Panc1 (cell line): ENCODE results near the gene ACOT12.

Experiments
- POLR2AphosphoS5 ChIP-seq: IDR thresholded peaks from 2 replicates; pipeline ENCODE4 v1.6.1; 2012; ENCODE audit warnings: mild to moderate bottlenecking, low read depth, low read length, moderate library complexity
- SIN3A ChIP-seq: IDR thresholded peaks from 2 replicates; pipeline ENCODE4 v1.6.1; 2012; ENCODE audit warnings: low read depth, mild to moderate bottlenecking, low read length, moderate library complexity, borderline replicate concordance; ENCODE audit not compliant: insufficient read depth
- TCF7L2 ChIP-seq: IDR thresholded peaks from 2 replicates; pipeline ENCODE4 v1.6.1; 2011; ENCODE audit warnings: mild to moderate bottlenecking, low read depth, low read length, inconsistent platforms
- TF ChIP-seq, protein P1 (sequence below): fragments of 450-650 bp; IDR thresholded peaks from 2 replicates; pipeline ENCODE4 v1.5.1; 2017; ENCODE audit warnings: mild to moderate bottlenecking
- TF ChIP-seq, protein P2 (sequence below), 2 experiments: IDR thresholded peaks; 2 replicates each; pipeline ENCODE4 v1.6.1; 2011 to 2012; ENCODE audit warnings: low read depth in 2 of 2, control low read depth in 1 of 2, low read length in 1 of 2, mild to moderate bottlenecking in 1 of 2, moderate library complexity in 1 of 2; ENCODE audit not compliant: insufficient read depth in 1 of 2

DNA sequence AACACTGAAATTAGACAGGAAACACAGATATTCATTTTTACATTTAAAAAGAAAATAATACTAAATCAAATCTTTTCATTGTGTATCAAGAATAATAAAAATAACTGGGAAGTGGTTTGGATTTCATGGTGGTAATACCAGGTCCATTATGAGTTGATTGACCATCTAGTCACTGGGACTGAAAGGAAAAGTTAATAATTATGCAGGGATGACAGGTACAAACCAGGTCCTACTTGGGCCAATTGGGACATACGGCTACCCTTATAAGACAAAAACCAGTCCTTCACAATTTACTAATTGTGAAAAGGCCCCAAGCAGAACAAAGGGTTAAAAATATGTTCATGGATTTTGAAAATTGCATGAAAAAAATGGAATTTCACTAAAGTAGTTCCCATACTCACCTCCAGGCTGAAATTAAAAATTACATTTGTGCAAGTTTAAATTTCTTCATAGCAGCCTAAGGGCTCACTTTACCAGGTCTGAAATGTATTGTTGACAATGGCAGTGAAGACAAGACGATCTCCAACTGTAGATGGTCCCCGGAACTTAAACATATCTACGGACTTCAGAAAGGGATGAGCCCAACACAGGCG, 48.4 kb downstream of the ACOT12 start:
- TF ChIP-seq, protein P1, sequence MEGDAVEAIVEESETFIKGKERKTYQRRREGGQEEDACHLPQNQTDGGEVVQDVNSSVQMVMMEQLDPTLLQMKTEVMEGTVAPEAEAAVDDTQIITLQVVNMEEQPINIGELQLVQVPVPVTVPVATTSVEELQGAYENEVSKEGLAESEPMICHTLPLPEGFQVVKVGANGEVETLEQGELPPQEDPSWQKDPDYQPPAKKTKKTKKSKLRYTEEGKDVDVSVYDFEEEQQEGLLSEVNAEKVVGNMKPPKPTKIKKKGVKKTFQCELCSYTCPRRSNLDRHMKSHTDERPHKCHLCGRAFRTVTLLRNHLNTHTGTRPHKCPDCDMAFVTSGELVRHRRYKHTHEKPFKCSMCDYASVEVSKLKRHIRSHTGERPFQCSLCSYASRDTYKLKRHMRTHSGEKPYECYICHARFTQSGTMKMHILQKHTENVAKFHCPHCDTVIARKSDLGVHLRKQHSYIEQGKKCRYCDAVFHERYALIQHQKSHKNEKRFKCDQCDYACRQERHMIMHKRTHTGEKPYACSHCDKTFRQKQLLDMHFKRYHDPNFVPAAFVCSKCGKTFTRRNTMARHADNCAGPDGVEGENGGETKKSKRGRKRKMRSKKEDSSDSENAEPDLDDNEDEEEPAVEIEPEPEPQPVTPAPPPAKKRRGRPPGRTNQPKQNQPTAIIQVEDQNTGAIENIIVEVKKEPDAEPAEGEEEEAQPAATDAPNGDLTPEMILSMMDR = no peak
- TF ChIP-seq, protein P2, sequence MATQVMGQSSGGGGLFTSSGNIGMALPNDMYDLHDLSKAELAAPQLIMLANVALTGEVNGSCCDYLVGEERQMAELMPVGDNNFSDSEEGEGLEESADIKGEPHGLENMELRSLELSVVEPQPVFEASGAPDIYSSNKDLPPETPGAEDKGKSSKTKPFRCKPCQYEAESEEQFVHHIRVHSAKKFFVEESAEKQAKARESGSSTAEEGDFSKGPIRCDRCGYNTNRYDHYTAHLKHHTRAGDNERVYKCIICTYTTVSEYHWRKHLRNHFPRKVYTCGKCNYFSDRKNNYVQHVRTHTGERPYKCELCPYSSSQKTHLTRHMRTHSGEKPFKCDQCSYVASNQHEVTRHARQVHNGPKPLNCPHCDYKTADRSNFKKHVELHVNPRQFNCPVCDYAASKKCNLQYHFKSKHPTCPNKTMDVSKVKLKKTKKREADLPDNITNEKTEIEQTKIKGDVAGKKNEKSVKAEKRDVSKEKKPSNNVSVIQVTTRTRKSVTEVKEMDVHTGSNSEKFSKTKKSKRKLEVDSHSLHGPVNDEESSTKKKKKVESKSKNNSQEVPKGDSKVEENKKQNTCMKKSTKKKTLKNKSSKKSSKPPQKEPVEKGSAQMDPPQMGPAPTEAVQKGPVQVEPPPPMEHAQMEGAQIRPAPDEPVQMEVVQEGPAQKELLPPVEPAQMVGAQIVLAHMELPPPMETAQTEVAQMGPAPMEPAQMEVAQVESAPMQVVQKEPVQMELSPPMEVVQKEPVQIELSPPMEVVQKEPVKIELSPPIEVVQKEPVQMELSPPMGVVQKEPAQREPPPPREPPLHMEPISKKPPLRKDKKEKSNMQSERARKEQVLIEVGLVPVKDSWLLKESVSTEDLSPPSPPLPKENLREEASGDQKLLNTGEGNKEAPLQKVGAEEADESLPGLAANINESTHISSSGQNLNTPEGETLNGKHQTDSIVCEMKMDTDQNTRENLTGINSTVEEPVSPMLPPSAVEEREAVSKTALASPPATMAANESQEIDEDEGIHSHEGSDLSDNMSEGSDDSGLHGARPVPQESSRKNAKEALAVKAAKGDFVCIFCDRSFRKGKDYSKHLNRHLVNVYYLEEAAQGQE (IDR thresholded peaks at IDR 0.05; ENCODE audit: insufficient read depth in 1 of 2, low read depth in 2 of 2, low read length in 1 of 2) = no peak
- no peak for TF ChIP-seq TCF7L2
- no peak for TF ChIP-seq POLR2AphosphoS5
- TF ChIP-seq SIN3A = no peak
